Liver (tissue), 9 donors: Measurements from ENCODE around the gene PDE4D. TPM values are rescaled to one million over a fixed set of nuclear protein-coding genes. Genes with fewer than 3 reads are reported as not detected.

ENCODE experiments used
- DNase-seq: peaks from one replicate; pipeline ENCODE4 v3.0.0-alpha.2; 2017; ENCODE audit warnings: low spot score
- H3K27ac ChIP-seq, 2 donors: one replicate each; pipeline ENCODE4 v1.7.0; 2013; ENCODE audit warnings: inconsistent platforms in 2 of 2, low read length in 2 of 2, control low read depth in 1 of 2, low read depth in 1 of 2, mild to moderate bottlenecking in 1 of 2
- H3K27me3 ChIP-seq, 4 donors: one replicate each; pipeline versions ENCODE4 v1.6.1 to v1.7.0; 2013; ENCODE audit warnings: low read length in 3 of 4, inconsistent platforms in 1 of 4, mild to moderate bottlenecking in 1 of 4, moderate library complexity in 1 of 4; ENCODE audit not compliant: control insufficient read depth in 4 of 4, insufficient read depth in 4 of 4
- H3K36me3 ChIP-seq, 4 donors: one replicate each; pipeline versions ENCODE4 v1.6.1 to v1.7.0; 2013; ENCODE audit warnings: low read length in 3 of 4, mild to moderate bottlenecking in 3 of 4, low read depth in 1 of 4, moderate library complexity in 1 of 4; ENCODE audit not compliant: control insufficient read depth in 4 of 4, insufficient read depth in 3 of 4
- H3K4me1 ChIP-seq, 4 donors: one replicate each; pipeline versions ENCODE4 v1.6.1 to v1.7.0; 2013; ENCODE audit warnings: low read length in 3 of 4, mild to moderate bottlenecking in 3 of 4, moderate library complexity in 1 of 4; ENCODE audit not compliant: control insufficient read depth in 4 of 4, insufficient read depth in 4 of 4
- H3K4me3 ChIP-seq, 3 donors: one replicate each; pipeline versions ENCODE4 v1.6.1 to v1.7.0; 2013; ENCODE audit warnings: low read length in 3 of 3, control low read depth in 1 of 3, low read depth in 1 of 3, mild to moderate bottlenecking in 1 of 3
- H3K9ac ChIP-seq, 2 donors: one replicate each; pipeline ENCODE4 v1.7.0; 2013; ENCODE audit warnings: low read length in 2 of 2, mild to moderate bottlenecking in 2 of 2, moderate library complexity in 2 of 2, control low read depth in 1 of 2, low read depth in 1 of 2
- H3K9me3 ChIP-seq, 4 donors: one replicate each; pipeline versions ENCODE4 v1.6.1 to v1.7.0; 2013; ENCODE audit warnings: low read length in 3 of 4; ENCODE audit not compliant: control insufficient read depth in 4 of 4
- EGR1 ChIP-seq, 2 donors: IDR thresholded peaks; 2 replicates each; pipeline ENCODE4 v1.6.1; 2016 to 2018; ENCODE audit warnings: antibody characterized with exemption in 2 of 2, low read depth in 2 of 2
- FOXA1 ChIP-seq: IDR thresholded peaks from 2 replicates; pipeline ENCODE4 v1.6.1; 2016; ENCODE audit warnings: antibody characterized with exemption
- FOXA2 ChIP-seq: IDR thresholded peaks from 2 replicates; pipeline ENCODE4 v1.6.1; 2016; ENCODE audit warnings: antibody characterized with exemption
- GABPA ChIP-seq, 2 donors: IDR thresholded peaks in 1 of 2; conservative IDR thresholded peaks in 1 of 2; 2 replicates each; pipeline ENCODE4 v1.6.1; 2016; ENCODE audit warnings: antibody characterized with exemption in 2 of 2, mild to moderate bottlenecking in 1 of 2, moderate library complexity in 1 of 2
- HNF4A ChIP-seq, 2 donors: conservative IDR thresholded peaks; 2 replicates each; pipeline ENCODE4 v1.6.1; 2016; ENCODE audit warnings: antibody characterized with exemption in 2 of 2, mild to moderate bottlenecking in 2 of 2
- HNF4G ChIP-seq: IDR thresholded peaks from 2 replicates; pipeline ENCODE4 v1.6.1; 2016; ENCODE audit warnings: antibody characterized with exemption
- JUND ChIP-seq, 2 donors: IDR thresholded peaks; 2 replicates each; pipeline ENCODE4 v1.6.1; 2016; ENCODE audit warnings: antibody characterized with exemption in 2 of 2
- NR2F2 ChIP-seq: IDR thresholded peaks from 2 replicates; pipeline ENCODE4 v1.6.1; 2016; ENCODE audit warnings: antibody characterized with exemption
- RAD21 ChIP-seq, 2 donors: IDR thresholded peaks; 2 replicates each; pipeline ENCODE4 v1.6.1; 2016; ENCODE audit warnings: antibody characterized with exemption in 2 of 2, mild to moderate bottlenecking in 2 of 2
- RXRA ChIP-seq, 2 donors: IDR thresholded peaks; 2 replicates each; pipeline ENCODE4 v1.6.1; 2017 to 2018; ENCODE audit warnings: antibody characterized with exemption in 2 of 2, mild to moderate bottlenecking in 1 of 2
- SP1 ChIP-seq: IDR thresholded peaks from 2 replicates; pipeline ENCODE4 v1.6.1; 2018; ENCODE audit warnings: antibody characterized with exemption, mild to moderate bottlenecking
- YY1 ChIP-seq: IDR thresholded peaks from 2 replicates; pipeline ENCODE4 v1.6.1; 2016; ENCODE audit warnings: antibody characterized with exemption, mild to moderate bottlenecking
- WGBS: extraction: QIAGEN DNeasy Blood & Tissue Kit; methylation state at CpG from one replicate; pipeline ENCODE4 v1.1.7; 2013; 5-methylcytosine and 5-hydroxymethylcytosine counted together
- polyA plus RNA-seq, 2 donors: library from polyadenylated mRNA; stranded (reverse) in 1 of 2; unstranded in 1 of 2; fragments of 200-250 nt in 1 of 2; fragments of >200 nt in 1 of 2; fragmentation: Nextera tagmentation in 1 of 2; extraction: Ambion mirVana in 1 of 2; gene quantifications; one replicate each; pipeline versions ENCODE4 v1.2.1 to v1.2.3, GENCODE V29; 2013 to 2015
- total RNA-seq, 2 donors: library from RNA; depleted of rRNA; stranded (reverse); fragments of >200 nt; gene quantifications; one replicate each; pipeline ENCODE4 v1.2.3, GENCODE V29; 2014
- TF ChIP-seq, protein P1 (sequence below): IDR thresholded peaks from 2 replicates; pipeline ENCODE4 v1.6.1; 2016; ENCODE audit warnings: antibody characterized with exemption, mild to moderate bottlenecking
- TF ChIP-seq, protein P2 (sequence below): fragments of 150-350 bp; IDR thresholded peaks from 2 replicates; pipeline ENCODE4 v1.5.1; 2017; ENCODE audit warnings: improper control_type of control experiment, low read depth, low read length; ENCODE audit not compliant: missing input control
- TF ChIP-seq, protein P3 (sequence below): IDR thresholded peaks from 2 replicates; pipeline ENCODE4 v1.6.1; 2016; ENCODE audit warnings: antibody characterized with exemption
- TF ChIP-seq, protein P4 (sequence below): IDR thresholded peaks from 2 replicates; pipeline ENCODE4 v1.6.1; 2016; ENCODE audit warnings: antibody characterized with exemption
- donor health status: healthy.
- donor health status: healthy.
- donor health status: healthy.
- donor health status: healthy.
- donor health status: healthy.

Gene PDE4D
- total and polyA plus RNA-seq, 4 donors, result 0.67 to 11.9 (median 6.5) TPM

DNA sequence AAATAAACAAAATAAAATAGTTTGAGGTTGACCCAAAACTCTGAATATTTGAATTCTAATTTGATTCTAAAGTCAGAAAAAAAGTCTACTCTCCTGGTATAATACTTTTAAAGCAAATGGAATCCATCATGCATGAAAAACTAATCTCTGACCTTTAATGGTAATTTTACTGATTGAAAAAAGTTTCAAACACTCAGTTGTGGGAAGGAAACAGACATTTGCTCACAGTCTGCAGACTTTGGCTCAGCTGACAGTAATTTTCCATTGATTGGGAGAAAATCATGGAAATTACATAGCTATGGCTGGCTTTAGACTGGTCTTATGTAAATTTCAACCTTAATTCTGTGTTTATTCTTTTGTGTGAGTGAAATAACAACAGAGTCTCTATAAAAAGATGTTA lies 574.3 kb downstream of the PDE4D start (continued):
- TF ChIP-seq JUND (IDR thresholded peaks at IDR 0.05), result no peak
- TF ChIP-seq RXRA (IDR thresholded peaks at IDR 0.05), result no peak
- no peak for TF ChIP-seq SP1
- TF ChIP-seq NR2F2, result no peak
- no peak for TF ChIP-seq RAD21 (IDR thresholded peaks at IDR 0.05)
- no peak for TF ChIP-seq FOXA1
- TF ChIP-seq YY1, result no peak
- no peak for TF ChIP-seq FOXA2
- TF ChIP-seq HNF4G, result no peak

DNA sequence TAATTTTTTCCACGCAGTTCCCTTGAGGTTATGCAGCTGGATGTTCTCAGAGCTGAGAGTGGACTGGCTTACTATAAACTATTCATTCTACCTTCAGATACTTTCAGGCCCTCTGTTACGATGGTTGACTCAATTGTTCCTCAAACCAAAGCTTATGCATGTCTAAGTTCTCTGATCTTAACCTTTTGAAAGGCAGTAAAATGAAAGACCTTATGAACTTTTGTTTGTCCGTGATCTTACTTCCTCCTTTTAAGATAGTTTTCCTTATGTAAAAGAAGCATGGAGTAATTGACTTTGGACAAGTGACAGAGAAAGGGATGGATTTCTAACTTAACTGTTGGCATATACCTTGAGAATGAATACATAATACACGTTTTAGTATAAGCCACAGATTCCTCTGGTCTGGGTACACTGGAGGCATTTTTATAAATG lies 575.7 kb downstream of the PDE4D start:
- Histone ChIP-seq H3K4me1 (no peaks in the 10 kb centered on the region), H3K9me3 (no peaks in the 10 kb centered on the region), H3K4me3 (no peak overlapping the region), H3K36me3 (no peaks in the 10 kb centered on the region), H3K27me3 (no peaks in the 10 kb centered on the region), H3K9ac (no peak overlapping the region), H3K27ac (no peak overlapping the region)
- TF ChIP-seq GABPA (IDR thresholded peaks at IDR 0.05 in 1 of 2, conservative IDR thresholded peaks at IDR 0.05 in 1 of 2) (no peak), HNF4G (no peak), JUND (IDR thresholded peaks at IDR 0.05) (no peak), HNF4A (conservative IDR thresholded peaks at IDR 0.05) (no peak), SP1 (no peak), RXRA (IDR thresholded peaks at IDR 0.05) (no peak), FOXA1 (no peak), EGR1 (IDR thresholded peaks at IDR 0.05; ENCODE audit: low read depth in 2 of 2) (no peak), NR2F2 (no peak)
- TF ChIP-seq, protein P1, sequence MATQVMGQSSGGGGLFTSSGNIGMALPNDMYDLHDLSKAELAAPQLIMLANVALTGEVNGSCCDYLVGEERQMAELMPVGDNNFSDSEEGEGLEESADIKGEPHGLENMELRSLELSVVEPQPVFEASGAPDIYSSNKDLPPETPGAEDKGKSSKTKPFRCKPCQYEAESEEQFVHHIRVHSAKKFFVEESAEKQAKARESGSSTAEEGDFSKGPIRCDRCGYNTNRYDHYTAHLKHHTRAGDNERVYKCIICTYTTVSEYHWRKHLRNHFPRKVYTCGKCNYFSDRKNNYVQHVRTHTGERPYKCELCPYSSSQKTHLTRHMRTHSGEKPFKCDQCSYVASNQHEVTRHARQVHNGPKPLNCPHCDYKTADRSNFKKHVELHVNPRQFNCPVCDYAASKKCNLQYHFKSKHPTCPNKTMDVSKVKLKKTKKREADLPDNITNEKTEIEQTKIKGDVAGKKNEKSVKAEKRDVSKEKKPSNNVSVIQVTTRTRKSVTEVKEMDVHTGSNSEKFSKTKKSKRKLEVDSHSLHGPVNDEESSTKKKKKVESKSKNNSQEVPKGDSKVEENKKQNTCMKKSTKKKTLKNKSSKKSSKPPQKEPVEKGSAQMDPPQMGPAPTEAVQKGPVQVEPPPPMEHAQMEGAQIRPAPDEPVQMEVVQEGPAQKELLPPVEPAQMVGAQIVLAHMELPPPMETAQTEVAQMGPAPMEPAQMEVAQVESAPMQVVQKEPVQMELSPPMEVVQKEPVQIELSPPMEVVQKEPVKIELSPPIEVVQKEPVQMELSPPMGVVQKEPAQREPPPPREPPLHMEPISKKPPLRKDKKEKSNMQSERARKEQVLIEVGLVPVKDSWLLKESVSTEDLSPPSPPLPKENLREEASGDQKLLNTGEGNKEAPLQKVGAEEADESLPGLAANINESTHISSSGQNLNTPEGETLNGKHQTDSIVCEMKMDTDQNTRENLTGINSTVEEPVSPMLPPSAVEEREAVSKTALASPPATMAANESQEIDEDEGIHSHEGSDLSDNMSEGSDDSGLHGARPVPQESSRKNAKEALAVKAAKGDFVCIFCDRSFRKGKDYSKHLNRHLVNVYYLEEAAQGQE, result no peak
- TF ChIP-seq, protein P2, sequence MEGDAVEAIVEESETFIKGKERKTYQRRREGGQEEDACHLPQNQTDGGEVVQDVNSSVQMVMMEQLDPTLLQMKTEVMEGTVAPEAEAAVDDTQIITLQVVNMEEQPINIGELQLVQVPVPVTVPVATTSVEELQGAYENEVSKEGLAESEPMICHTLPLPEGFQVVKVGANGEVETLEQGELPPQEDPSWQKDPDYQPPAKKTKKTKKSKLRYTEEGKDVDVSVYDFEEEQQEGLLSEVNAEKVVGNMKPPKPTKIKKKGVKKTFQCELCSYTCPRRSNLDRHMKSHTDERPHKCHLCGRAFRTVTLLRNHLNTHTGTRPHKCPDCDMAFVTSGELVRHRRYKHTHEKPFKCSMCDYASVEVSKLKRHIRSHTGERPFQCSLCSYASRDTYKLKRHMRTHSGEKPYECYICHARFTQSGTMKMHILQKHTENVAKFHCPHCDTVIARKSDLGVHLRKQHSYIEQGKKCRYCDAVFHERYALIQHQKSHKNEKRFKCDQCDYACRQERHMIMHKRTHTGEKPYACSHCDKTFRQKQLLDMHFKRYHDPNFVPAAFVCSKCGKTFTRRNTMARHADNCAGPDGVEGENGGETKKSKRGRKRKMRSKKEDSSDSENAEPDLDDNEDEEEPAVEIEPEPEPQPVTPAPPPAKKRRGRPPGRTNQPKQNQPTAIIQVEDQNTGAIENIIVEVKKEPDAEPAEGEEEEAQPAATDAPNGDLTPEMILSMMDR, result no peak
- TF ChIP-seq, protein P3, sequence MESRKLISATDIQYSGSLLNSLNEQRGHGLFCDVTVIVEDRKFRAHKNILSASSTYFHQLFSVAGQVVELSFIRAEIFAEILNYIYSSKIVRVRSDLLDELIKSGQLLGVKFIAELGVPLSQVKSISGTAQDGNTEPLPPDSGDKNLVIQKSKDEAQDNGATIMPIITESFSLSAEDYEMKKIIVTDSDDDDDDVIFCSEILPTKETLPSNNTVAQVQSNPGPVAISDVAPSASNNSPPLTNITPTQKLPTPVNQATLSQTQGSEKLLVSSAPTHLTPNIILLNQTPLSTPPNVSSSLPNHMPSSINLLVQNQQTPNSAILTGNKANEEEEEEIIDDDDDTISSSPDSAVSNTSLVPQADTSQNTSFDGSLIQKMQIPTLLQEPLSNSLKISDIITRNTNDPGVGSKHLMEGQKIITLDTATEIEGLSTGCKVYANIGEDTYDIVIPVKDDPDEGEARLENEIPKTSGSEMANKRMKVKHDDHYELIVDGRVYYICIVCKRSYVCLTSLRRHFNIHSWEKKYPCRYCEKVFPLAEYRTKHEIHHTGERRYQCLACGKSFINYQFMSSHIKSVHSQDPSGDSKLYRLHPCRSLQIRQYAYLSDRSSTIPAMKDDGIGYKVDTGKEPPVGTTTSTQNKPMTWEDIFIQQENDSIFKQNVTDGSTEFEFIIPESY, result no peak
- TF ChIP-seq, protein P4, sequence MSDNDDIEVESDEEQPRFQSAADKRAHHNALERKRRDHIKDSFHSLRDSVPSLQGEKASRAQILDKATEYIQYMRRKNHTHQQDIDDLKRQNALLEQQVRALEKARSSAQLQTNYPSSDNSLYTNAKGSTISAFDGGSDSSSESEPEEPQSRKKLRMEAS, result no peak
- DNase-seq, result no peak
- 65% methylated on average over 4 of the region's 4 CpGs for WGBS
